Neural crest cell (in vitro differentiated cells): ENCODE data around the gene KMT2E. TPM values are rescaled to one million over a fixed set of nuclear protein-coding genes. Genes with fewer than 3 reads are reported as not detected.

Experiments
- DNase-seq: peaks from one replicate; pipeline ENCODE4 v3.0.0; 2021; ENCODE audit warnings: low read depth, mixed read lengths, low spot score
- H3K27ac Mint-ChIP-seq: one replicate; pipeline ENCODE4 v1.8.0; 2021; ENCODE audit warnings: mild to moderate bottlenecking, mixed read lengths; ENCODE audit not compliant: unreplicated experiment
- H3K27me3 Mint-ChIP-seq: 2 replicates; pipeline ENCODE4 v1.8.0; 2021; ENCODE audit warnings: low read depth, mild to moderate bottlenecking, mixed read lengths
- H3K36me3 Mint-ChIP-seq: 2 replicates; pipeline ENCODE4 v1.8.0; 2021; ENCODE audit warnings: low read depth, mild to moderate bottlenecking, mixed read lengths
- H3K4me1 Mint-ChIP-seq: 2 replicates; pipeline ENCODE4 v1.8.0; 2021; ENCODE audit warnings: mixed read lengths
- H3K4me3 Mint-ChIP-seq: one replicate; pipeline ENCODE4 v1.8.0; 2021; ENCODE audit warnings: mild to moderate bottlenecking, mixed read lengths
- H3K9me3 Mint-ChIP-seq: 2 replicates; pipeline ENCODE4 v1.8.0; 2021; ENCODE audit warnings: mixed read lengths
- total RNA-seq: library from RNA; stranded (reverse); gene quantifications from 2 replicates; pipeline ENCODE4 v1.2.1, GENCODE V29; 2021
- TF ChIP-seq, protein P1 (sequence below): fragments of 200-600 bp; sonication (generic); conservative IDR thresholded peaks from 2 replicates; pipeline ENCODE4 v1.5.0; 2021; ENCODE audit warnings: antibody characterized with exemption, mild to moderate bottlenecking

KMT2E gene
- total RNA-seq, 1 donor from 2014 or later: 75.5 TPM

DNA sequence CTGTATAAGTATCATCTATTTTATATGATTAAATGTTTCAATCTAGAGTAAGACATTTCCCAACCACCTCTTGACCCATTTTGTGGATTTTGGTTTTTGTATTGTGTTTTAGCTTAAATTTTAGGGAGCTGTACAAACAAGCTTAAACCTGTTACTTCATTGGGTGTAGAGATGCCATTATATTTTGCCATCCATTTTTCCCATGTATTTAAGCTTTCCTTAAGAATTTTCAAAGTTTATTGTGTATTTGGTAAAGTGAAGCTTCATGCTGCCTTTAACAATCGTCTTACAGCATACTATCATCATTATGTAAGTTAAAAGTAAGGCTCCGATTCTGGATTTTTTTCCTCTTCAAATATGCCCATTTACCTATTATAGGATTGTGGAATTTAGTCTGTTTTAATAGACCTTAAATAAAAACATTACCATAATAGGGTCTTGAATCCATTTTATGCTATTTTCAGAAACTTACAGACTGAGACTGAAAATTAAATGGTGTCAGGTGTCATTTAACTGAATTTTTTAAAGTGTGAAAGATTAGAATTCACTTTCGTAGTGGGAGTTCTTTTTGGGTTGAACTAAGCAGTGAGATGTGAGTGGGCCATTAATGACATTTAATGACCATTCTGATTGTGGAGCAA, 2.2 kb downstream of the KMT2E start:
- TF ChIP-seq, protein P1, sequence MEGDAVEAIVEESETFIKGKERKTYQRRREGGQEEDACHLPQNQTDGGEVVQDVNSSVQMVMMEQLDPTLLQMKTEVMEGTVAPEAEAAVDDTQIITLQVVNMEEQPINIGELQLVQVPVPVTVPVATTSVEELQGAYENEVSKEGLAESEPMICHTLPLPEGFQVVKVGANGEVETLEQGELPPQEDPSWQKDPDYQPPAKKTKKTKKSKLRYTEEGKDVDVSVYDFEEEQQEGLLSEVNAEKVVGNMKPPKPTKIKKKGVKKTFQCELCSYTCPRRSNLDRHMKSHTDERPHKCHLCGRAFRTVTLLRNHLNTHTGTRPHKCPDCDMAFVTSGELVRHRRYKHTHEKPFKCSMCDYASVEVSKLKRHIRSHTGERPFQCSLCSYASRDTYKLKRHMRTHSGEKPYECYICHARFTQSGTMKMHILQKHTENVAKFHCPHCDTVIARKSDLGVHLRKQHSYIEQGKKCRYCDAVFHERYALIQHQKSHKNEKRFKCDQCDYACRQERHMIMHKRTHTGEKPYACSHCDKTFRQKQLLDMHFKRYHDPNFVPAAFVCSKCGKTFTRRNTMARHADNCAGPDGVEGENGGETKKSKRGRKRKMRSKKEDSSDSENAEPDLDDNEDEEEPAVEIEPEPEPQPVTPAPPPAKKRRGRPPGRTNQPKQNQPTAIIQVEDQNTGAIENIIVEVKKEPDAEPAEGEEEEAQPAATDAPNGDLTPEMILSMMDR: no peak
- Mint-ChIP-seq H3K9me3 (no peaks in the 10 kb centered on the region), H3K4me1 (peaks cover 44% of the 10 kb centered on the region), H3K27me3 (peaks cover 13% of the 10 kb centered on the region), H3K4me3 (peak overlapping the region; percentile 100), H3K27ac (peak overlapping the region; percentile 62), H3K36me3 (peaks cover 9% of the 10 kb centered on the region)
- DNase-seq: no peak

DNA sequence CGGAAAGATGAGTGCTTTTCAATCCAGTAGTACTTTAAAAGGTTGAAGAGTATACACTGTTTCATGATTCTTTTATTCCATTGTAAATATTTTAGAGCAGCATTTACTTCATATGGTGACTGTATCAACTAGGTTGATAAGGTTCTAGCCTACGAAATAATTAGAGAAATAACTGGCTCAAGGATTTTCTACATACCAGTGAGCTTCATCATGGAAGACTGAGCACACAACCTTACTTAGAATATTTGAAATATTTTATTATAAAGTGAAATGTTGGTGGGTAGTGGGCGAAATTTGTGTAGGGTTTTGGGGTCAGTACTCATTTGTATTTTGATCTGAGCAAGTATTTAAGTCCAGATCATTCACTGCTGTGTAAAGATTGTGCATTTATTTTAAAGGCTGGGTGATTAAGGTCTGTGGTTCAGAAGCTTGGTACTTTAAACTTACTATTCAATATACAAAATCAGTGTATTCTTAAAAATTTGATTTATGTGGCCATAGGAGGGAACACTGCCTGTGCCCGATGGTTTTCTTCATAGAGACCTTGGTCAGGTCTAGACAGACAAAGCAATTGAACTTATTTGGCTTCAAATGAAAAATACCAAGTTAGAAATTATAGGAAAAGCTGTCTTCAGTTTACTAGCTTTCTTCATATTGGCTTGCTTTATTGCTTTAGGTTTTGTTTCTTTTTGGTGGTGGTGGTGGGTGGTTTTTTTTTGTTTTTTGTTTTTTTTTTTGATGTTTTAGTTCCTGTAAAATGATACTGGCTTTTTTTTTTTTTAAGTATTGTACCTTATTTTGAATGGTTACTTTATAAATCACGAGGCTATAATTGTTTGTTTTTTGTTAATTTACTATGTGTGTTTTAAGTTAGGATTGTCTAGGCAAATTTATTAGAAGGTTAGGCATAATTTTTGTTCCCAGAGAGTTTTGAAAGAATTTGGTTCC, 3.0 kb downstream of the KMT2E start:
- Mint-ChIP-seq H3K9me3 (no peaks in the 10 kb centered on the region), H3K4me1 (peaks cover 47% of the 10 kb centered on the region), H3K27ac (peak overlapping the region; percentile 95), H3K27me3 (peaks cover 13% of the 10 kb centered on the region), H3K4me3 (peak overlapping the region; percentile 100), H3K36me3 (peaks cover 9% of the 10 kb centered on the region)
- TF ChIP-seq, protein P1: no peak
- DNase-seq: no peak

DNA sequence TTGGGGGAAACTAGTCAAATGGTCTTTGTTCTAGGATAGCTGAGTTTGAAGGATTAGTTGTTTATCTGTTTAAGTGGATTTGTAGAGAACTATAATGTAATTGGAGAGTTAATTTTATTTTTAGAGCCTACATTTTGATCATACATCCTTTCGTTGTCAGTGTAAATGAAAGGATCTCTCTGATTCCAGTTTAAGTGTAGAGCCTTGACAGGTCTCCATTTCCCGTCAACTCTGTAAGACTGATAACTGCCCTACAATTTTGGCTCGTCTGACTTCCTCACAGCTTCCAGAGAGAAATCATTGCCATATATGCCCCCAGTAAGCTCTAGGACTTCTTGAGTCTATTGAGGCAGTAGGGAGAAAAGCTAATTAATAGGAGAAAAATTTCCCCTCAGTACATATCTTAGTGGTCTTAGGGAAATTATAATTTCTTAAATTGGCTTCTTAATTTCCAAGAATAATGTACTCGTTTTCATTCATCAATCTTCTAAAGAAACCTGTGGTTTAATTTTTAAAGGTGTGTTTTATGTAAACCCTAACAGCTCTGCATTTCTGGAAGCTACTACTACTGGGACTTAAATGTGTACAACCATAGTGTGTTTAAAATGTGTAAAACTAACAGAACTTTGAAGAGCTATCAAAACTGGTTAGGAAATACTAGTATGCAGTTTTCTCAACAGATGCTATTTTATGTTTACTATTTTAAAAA, 3.8 kb downstream of the KMT2E start:
- TF ChIP-seq, protein P1: no peak
- H3K27ac Mint-ChIP-seq: peak overlapping the region; percentile 95
- peaks cover 9% of the 10 kb centered on the region for H3K36me3 Mint-ChIP-seq
- H3K9me3 Mint-ChIP-seq: no peaks in the 10 kb centered on the region
- H3K4me3 Mint-ChIP-seq: peak overlapping the region; percentile 100
- no peak for DNase-seq
- peaks cover 6% of the 10 kb centered on the region for H3K27me3 Mint-ChIP-seq
- H3K4me1 Mint-ChIP-seq: peaks cover 48% of the 10 kb centered on the region

DNA sequence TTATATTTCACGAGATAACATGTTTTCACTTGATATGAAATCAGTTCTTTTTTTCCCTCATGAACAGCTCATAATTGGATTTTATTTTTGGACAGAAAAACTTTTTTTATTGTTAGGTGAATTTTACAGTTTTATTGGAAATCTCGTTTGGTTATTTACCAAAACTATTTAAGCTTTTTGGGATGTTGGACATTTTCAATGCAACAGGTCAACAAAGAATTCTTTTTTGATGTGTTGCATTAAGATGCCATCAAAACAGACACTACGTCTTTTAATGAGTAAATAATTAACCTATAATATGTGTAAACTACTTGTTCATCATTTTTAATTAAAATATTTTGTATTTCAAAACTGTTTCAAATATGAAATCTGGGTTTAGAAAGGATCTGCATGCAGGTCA, 5.3 kb downstream of the KMT2E start:
- peak overlapping the region; percentile 64 for H3K4me3 Mint-ChIP-seq
- H3K27me3 Mint-ChIP-seq: no peaks in the 10 kb centered on the region
- no peak for DNase-seq
- TF ChIP-seq, protein P1: no peak
- H3K9me3 Mint-ChIP-seq: no peaks in the 10 kb centered on the region
- H3K36me3 Mint-ChIP-seq: peaks cover 7% of the 10 kb centered on the region
- peaks cover 49% of the 10 kb centered on the region for H3K4me1 Mint-ChIP-seq
- H3K27ac Mint-ChIP-seq: no peak overlapping the region

DNA sequence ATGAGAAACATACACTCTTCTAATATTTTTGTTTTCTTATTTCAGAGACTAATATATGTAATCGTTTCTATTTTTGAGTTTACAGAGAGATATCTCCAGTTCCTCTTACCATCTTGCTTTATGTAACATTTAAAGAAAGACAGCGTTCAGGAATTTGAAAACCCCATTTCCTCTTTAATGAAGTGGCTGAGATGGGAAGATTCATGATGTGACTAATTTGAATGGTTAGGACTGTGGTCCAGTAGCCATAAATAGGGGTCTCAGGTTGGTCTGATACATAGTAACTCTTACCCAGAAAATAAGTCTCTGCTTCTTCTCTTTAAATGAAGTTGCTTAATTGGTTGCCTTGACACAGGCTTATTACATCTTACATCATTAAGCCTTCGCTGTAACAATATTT, 6.9 kb downstream of the KMT2E start:
- DNase-seq: no peak
- TF ChIP-seq, protein P1: no peak
- Mint-ChIP-seq H3K27ac (no peak overlapping the region), H3K27me3 (no peaks in the 10 kb centered on the region), H3K36me3 (no peaks in the 10 kb centered on the region), H3K9me3 (no peaks in the 10 kb centered on the region), H3K4me3 (no peak overlapping the region), H3K4me1 (peaks cover 49% of the 10 kb centered on the region)
